ENCODE results near the gene ANKRD16. TPM values are rescaled to one million over a fixed set of nuclear protein-coding genes. Genes with fewer than 3 reads are reported as not detected.

The ANKRD16 gene
- total and polyA plus RNA-seq, 2 donors from 2014 or later: 6.7 to 7.1 TPM

- Histone ChIP-seq H3K4me1 (ENCODE audit: control insufficient read depth in 2 of 3, insufficient read depth in 2 of 3, low read depth in 1 of 3, low read length in 3 of 3) (no peaks in the 10 kb centered on the region), H3K27me3 (ENCODE audit: control insufficient read depth, insufficient read depth, low read length) (no peaks in the 10 kb centered on the region), H3K4me3 (ENCODE audit: low read length in 3 of 3) (no peak overlapping the region), H3K9me3 (ENCODE audit: control insufficient read depth in 2 of 3, insufficient read depth in 1 of 3, low read length in 3 of 3) (no peaks in the 10 kb centered on the region), H3K27ac (ENCODE audit: low read depth in 2 of 2, low read length in 2 of 2) (no peak overlapping the region), H3K36me3 (ENCODE audit: control insufficient read depth in 2 of 3, insufficient read depth in 3 of 3, low read length in 3 of 3) (peaks cover 5 to 23% (median 11%) of the 10 kb centered on the region in 3 donors), H3K9ac (ENCODE audit: low read length in 3 of 3) (no peak overlapping the region)
- DNase-seq: no peak
- no peak for TF ChIP-seq CTCF (IDR thresholded peaks at IDR 0.05; ENCODE audit: borderline replicate concordance, extremely low read depth, insufficient read depth)
- FAIRE-seq: no peak
- intact Hi-C loops (cut with DNase I): no loop called here
Observed at GRCh38 chr10:5904227-5904626, 14.5 kb upstream of the ANKRD16 start.

- no peak for TF ChIP-seq CTCF (IDR thresholded peaks at IDR 0.05; ENCODE audit: borderline replicate concordance, extremely low read depth, insufficient read depth)
- no peak overlapping the region for H3K27ac ChIP-seq (ENCODE audit: low read depth in 2 of 2, low read length in 2 of 2)
- H3K9me3 ChIP-seq (ENCODE audit: control insufficient read depth in 2 of 3, insufficient read depth in 1 of 3, low read length in 3 of 3): no peaks in the 10 kb centered on the region
- H3K36me3 ChIP-seq (ENCODE audit: control insufficient read depth in 2 of 3, insufficient read depth in 3 of 3, low read length in 3 of 3): peaks cover 3 to 19% (median 6%) of the 10 kb centered on the region in 3 donors
- no peak for DNase-seq
- no peak overlapping the region for H3K9ac ChIP-seq (ENCODE audit: low read length in 3 of 3)
- H3K27me3 ChIP-seq (ENCODE audit: control insufficient read depth, insufficient read depth, low read length): no peaks in the 10 kb centered on the region
- no peak overlapping the region for H3K4me3 ChIP-seq (ENCODE audit: low read length in 3 of 3)
- intact Hi-C loops (cut with DNase I): no loop called here
- no peaks in the 10 kb centered on the region for H3K4me1 ChIP-seq (ENCODE audit: control insufficient read depth in 2 of 3, insufficient read depth in 2 of 3, low read depth in 1 of 3, low read length in 3 of 3)
- no peak for FAIRE-seq
Observed at GRCh38 chr10:5903563-5903962, 13.9 kb upstream of the ANKRD16 start.

- no peak for DNase-seq
- intact Hi-C loops (cut with DNase I): no loop called here
- FAIRE-seq: no peak
- no peak overlapping the region for H3K9ac ChIP-seq (ENCODE audit: low read length in 3 of 3)
- no peak overlapping the region for H3K27ac ChIP-seq (ENCODE audit: low read depth in 2 of 2, low read length in 2 of 2)
- TF ChIP-seq CTCF (IDR thresholded peaks at IDR 0.05; ENCODE audit: borderline replicate concordance, extremely low read depth, insufficient read depth): no peak
- peaks cover 3 to 19% (median 6%) of the 10 kb centered on the region in 3 donors for H3K36me3 ChIP-seq (ENCODE audit: control insufficient read depth in 2 of 3, insufficient read depth in 3 of 3, low read length in 3 of 3)
- H3K4me3 ChIP-seq (ENCODE audit: low read length in 3 of 3): no peak overlapping the region
- H3K4me1 ChIP-seq (ENCODE audit: control insufficient read depth in 2 of 3, insufficient read depth in 2 of 3, low read depth in 1 of 3, low read length in 3 of 3): no peaks in the 10 kb centered on the region
- no peaks in the 10 kb centered on the region for H3K9me3 ChIP-seq (ENCODE audit: control insufficient read depth in 2 of 3, insufficient read depth in 1 of 3, low read length in 3 of 3)
- H3K27me3 ChIP-seq (ENCODE audit: control insufficient read depth, insufficient read depth, low read length): no peaks in the 10 kb centered on the region
Observed at GRCh38 chr10:5902511-5903274, 13.0 kb upstream of the ANKRD16 start.

Measured in kidney (tissue), 14 donors.